Prostate gland (tissue), 2 donors: ENCODE results near the gene LUC7L2.

Source experiments
- POLR2A ChIP-seq: fragments of 450-650 bp; IDR thresholded peaks from one replicate; pipeline ENCODE4 v1.6.1; 2016; ENCODE audit warnings: antibody characterized with exemption, mild to moderate bottlenecking
- TF ChIP-seq, protein P1 (sequence below), 4 experiments: fragments of 200-600 bp in 2 of 4; fragments of 450-650 bp in 2 of 4; sonication (generic) in 2 of 4; IDR thresholded peaks; 1 replicate in 3 of 4; 2 replicates in 1 of 4; pipeline ENCODE4 v1.5.1; 2016 to 2019; ENCODE audit warnings: antibody characterized with exemption in 4 of 4, mild to moderate bottlenecking in 2 of 4, moderate library complexity in 2 of 4

DNA sequence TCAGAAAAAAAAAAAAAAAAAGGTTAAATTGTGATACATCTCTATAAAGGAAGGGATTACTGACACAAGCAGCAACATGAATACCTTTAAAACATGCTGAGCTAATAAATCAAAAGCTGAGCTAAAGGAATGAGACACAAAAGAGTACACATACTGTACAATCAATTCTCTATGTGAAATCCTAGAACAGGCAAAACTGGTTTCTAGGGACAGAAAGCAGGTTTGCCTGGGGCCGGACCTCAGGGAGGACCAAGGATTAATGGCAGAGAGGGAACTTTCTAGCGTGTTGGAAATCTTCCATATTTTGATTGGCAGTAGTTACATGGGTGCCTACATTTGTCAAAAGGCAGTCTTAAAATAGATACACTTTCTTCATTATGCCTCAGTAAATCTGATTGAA lies 71.3 kb downstream of the LUC7L2 start:
- TF ChIP-seq, protein P1, sequence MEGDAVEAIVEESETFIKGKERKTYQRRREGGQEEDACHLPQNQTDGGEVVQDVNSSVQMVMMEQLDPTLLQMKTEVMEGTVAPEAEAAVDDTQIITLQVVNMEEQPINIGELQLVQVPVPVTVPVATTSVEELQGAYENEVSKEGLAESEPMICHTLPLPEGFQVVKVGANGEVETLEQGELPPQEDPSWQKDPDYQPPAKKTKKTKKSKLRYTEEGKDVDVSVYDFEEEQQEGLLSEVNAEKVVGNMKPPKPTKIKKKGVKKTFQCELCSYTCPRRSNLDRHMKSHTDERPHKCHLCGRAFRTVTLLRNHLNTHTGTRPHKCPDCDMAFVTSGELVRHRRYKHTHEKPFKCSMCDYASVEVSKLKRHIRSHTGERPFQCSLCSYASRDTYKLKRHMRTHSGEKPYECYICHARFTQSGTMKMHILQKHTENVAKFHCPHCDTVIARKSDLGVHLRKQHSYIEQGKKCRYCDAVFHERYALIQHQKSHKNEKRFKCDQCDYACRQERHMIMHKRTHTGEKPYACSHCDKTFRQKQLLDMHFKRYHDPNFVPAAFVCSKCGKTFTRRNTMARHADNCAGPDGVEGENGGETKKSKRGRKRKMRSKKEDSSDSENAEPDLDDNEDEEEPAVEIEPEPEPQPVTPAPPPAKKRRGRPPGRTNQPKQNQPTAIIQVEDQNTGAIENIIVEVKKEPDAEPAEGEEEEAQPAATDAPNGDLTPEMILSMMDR (IDR thresholded peaks at IDR 0.05) = no peak
- TF ChIP-seq POLR2A = no peak
